KMS-11 (cell line): ENCODE data around the gene NXPH3.

Source experiments
- H2AFZ ChIP-seq: fragments of 200-600 bp; sonication (generic); 2 replicates; pipeline ENCODE4 v1.6.1; 2016; ENCODE audit warnings: antibody characterized with exemption, mixed run types, low read depth
- H3K27ac ChIP-seq: fragments of 200-600 bp; sonication (generic); 2 replicates; pipeline ENCODE4 v1.6.1; 2016; ENCODE audit warnings: mild to moderate bottlenecking, mixed run types
- H3K27me3 ChIP-seq: fragments of 200-600 bp; sonication (generic); 2 replicates; pipeline ENCODE4 v1.6.1; 2017; ENCODE audit warnings: mild to moderate bottlenecking, low read depth, mixed run types, moderate library complexity; ENCODE audit not compliant: insufficient read depth
- H3K36me3 ChIP-seq: fragments of 200-600 bp; sonication (generic); 2 replicates; pipeline ENCODE4 v1.6.1; 2017; ENCODE audit warnings: mild to moderate bottlenecking, mixed run types; ENCODE audit not compliant: insufficient read depth
- H3K4me1 ChIP-seq: fragments of 200-600 bp; sonication (generic); 2 replicates; pipeline ENCODE4 v1.6.1; 2016; ENCODE audit warnings: mild to moderate bottlenecking, low read depth, mixed run types; ENCODE audit not compliant: poor library complexity, severe bottlenecking
- H3K4me2 ChIP-seq: fragments of 200-600 bp; sonication (generic); 2 replicates; pipeline ENCODE4 v1.7.0; 2016; ENCODE audit warnings: mild to moderate bottlenecking, mixed run types
- H3K4me3 ChIP-seq: fragments of 200-600 bp; sonication (generic); IDR thresholded peaks from 2 replicates; pipeline ENCODE4 v1.6.1; 2017; ENCODE audit warnings: low read depth, low read length, mixed read lengths; ENCODE audit not compliant: insufficient read depth
- H3K79me2 ChIP-seq: fragments of 200-600 bp; sonication (generic); 2 replicates; pipeline ENCODE4 v1.6.1; 2016; ENCODE audit warnings: low read depth, mixed run types; ENCODE audit not compliant: insufficient read depth
- H3K9ac ChIP-seq: fragments of 200-600 bp; sonication (generic); 2 replicates; pipeline ENCODE4 v1.6.1; 2016; ENCODE audit warnings: mild to moderate bottlenecking, mixed run types
- H4K20me1 ChIP-seq: fragments of 200-600 bp; sonication (generic); 2 replicates; pipeline ENCODE4 v1.6.1; 2016; ENCODE audit warnings: mild to moderate bottlenecking, mixed run types; ENCODE audit not compliant: insufficient read depth
- CTCF ChIP-seq: fragments of 200-600 bp; sonication (generic); conservative IDR thresholded peaks from 2 replicates; pipeline ENCODE4 v1.6.1; 2017; ENCODE audit warnings: low read depth, mild to moderate bottlenecking, antibody characterized with exemption, low read length, moderate library complexity, mixed read lengths

NXPH3 gene

GRCh38 chr17:49629447-49629846, 53.8 kb downstream of the NXPH3 start:
- peaks cover 21% of the 10 kb centered on the region for H3K4me1 ChIP-seq
- H4K20me1 ChIP-seq = no peaks in the 10 kb centered on the region
- H3K79me2 ChIP-seq = peaks cover 4% of the 10 kb centered on the region; the same call in 1 of the 2 replicates
- H3K4me3 ChIP-seq = no peak overlapping the region
- no peak overlapping the region for H3K27ac ChIP-seq
- H3K9ac ChIP-seq = no peak overlapping the region
- no peaks in the 10 kb centered on the region for H3K36me3 ChIP-seq
- TF ChIP-seq CTCF = no peak
- H3K27me3 ChIP-seq = no peaks in the 10 kb centered on the region
- no peak overlapping the region for H2AFZ ChIP-seq
- H3K4me2 ChIP-seq = no peak overlapping the region

- Histone ChIP-seq H3K79me2 (peaks cover 4% of the 10 kb centered on the region; the same call in 1 of the 2 replicates), H3K27ac (no peak overlapping the region), H3K4me1 (peaks cover 17% of the 10 kb centered on the region), H3K9ac (no peak overlapping the region), H3K27me3 (no peaks in the 10 kb centered on the region), H4K20me1 (no peaks in the 10 kb centered on the region), H3K4me2 (no peak overlapping the region), H3K4me3 (no peak overlapping the region), H2AFZ (no peak overlapping the region), H3K36me3 (no peaks in the 10 kb centered on the region)
- TF ChIP-seq CTCF = no peak
These were observed 54.6 kb downstream of the NXPH3 start for GRCh38 chr17:49630113-49630900.

- Histone ChIP-seq H3K79me2 (peaks cover 4% of the 10 kb centered on the region; the same call in 1 of the 2 replicates), H3K4me2 (no peak overlapping the region), H4K20me1 (no peaks in the 10 kb centered on the region), H3K27ac (no peak overlapping the region), H3K36me3 (no peaks in the 10 kb centered on the region), H2AFZ (no peak overlapping the region), H3K9ac (no peak overlapping the region), H3K27me3 (no peaks in the 10 kb centered on the region), H3K4me3 (no peak overlapping the region), H3K4me1 (peaks cover 17% of the 10 kb centered on the region)
- TF ChIP-seq CTCF = no peak
These were observed 55.8 kb downstream of the NXPH3 start for GRCh38 chr17:49631496-49631895.
